GM19240 (cell line): ENCODE data around the gene SIX3.

Experiments used
- DNase-seq: peaks from one replicate; pipeline ENCODE4 v3.0.0; 2011; ENCODE audit warnings: low spot score; ENCODE audit not compliant: insufficient read length

The SIX3 gene

DNA sequence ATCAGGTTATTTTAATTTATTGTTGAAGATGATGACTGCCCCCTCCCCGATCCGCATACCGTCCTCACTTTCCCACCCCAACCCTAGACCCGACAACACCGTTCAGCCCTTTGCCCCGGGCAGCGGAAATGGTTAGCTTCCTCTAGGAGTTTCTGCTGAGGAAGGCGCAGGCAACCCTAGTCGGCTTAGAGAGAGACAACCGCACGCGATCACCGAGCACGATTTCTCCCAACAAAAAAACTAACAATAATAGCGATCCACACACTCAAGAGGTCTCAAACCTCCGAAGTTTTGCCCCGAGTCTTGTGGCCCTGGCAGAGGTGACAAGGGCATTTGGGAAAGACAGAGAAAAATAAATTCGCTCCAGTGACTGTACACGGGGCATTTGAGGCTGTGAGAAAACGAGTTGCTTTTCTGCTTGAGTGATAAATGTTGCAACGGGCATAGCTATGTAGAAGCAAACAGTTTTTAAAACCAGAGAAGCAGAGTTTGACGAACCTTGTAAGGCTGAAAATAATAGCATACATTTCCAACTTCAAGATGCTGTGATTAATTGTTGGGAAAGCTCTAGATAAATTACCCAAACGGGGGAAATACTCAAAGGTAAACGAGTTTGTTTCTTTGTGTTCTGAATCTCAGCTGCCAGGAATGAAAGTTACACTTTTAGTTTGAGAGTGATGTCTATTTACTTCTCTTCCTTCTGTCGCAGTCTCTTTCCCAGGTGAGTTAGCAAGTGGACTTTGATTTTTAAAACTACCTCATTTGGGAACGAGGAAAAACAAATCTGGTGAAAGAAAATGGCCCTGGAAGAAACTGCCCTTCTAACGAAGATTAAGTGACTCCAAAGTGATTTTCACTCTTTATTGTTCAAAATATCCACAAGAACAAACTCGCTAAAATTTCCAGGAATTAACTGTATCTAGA, 11.0 kb upstream of the SIX3 start:
- no peak for DNase-seq

DNA sequence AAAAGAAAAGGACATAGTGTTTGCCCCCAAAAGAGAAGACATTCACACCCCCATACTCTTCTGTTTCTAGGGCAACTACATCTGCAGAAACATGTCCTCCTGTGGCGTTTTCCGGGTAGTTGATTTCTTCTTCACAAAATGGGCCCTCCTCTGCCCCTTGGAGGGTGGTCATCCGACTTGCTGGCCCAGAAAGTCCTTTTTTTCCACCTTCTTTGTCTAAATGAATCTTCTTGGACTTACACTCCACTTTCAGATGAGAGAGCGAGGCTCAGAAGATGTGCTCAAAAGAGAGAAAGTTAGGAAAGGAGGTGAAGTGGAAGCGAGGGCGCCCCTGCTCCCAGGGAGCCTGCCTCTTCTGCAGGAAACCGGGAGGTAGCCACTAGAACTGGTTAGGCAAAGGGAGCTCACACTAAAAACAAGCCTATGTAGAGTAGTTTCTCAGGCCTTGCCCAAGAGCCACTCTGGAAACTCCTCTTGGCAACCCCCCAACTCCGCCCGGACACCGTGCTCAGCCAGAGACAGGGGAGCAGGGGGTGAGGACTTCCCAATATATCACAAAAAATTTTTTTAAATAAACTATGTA, 10.2 kb upstream of the SIX3 start:
- no peak for DNase-seq

DNA sequence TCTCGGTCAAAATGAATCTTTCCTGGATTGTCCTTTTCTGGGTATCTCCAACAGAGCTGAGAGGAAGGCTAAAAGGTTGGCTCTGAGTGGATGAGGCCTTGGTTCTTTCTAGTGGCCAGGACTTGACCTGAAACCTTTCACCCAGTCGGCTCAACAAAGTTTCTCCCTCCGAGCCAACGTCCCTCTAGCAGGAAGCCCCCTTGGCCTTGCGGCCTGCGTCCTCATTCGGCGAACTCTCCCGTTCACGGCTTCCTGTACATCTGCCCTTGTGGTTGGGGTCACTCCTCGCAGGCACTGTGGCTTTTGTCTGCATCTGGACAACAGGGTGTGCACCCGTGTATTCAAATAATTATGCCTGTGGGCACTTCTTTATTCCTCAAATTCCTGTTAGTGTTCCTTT, 9.4 kb upstream of the SIX3 start:
- no peak for DNase-seq

DNA sequence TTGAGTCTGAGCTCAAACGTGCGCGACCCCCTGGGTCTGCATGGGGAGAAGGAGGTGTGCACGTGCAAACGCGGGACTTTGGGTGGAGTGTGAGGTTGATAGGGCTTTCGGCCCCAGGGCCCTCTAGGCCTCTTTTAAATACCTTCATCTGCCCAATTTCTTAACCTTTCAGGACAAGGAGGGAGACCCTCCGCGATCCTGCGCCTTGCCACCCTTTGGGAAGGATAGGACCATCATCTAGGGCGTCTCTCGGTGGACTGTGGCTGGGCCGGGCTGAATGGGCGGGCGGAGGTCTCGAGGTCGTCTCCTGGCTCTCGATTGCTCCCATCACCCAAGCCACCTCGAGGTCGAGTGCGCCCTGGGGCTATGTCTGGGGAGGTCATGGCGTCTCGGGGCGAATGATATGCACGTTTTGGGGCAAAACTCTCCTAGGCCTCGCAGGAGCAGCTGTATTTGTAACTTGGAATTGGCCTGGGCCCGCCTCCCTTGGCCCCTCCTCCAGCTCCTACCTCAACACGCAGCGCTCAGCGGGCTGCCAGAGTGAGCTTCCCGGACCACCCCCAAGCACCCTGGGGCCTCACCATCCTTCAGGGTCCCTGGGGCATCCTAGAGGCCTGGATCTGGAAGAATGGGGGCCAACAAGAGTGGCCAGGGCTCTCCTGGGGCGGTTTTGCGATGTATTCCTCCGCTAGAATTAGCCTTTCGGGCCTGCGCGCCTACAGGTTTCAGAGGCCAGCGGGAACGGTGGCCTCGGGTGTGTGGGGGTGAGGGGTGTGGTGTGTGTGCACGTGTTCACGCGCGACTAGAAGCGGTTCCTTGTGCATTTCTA, 8.7 kb upstream of the SIX3 start:
- no peak for DNase-seq

DNA sequence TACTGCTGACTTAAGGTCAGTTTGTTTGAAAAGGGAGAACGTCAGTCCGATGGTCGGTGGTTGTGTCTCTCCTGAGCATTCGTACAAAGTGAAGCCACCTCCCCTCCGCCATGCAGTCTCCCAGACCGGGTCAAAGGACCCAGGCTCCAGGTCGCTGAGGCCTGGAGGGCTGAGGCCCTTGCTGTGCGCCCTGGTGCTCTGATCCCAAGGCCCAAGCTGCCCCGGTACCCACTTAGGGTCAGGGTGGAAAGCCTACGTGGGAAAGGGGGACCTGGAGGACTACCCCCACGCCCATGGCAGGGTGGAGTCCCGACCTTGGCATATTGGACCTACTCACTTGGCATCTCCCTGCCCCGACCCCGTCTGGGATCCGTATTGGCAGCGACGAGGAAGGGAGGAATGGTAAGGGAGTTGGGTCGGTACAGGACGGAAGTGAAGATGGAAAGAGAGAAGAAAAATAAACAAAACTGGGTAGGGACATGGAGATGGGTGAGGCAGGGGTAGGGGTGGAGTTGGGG, 8.0 kb upstream of the SIX3 start:
- DNase-seq = no peak

DNA sequence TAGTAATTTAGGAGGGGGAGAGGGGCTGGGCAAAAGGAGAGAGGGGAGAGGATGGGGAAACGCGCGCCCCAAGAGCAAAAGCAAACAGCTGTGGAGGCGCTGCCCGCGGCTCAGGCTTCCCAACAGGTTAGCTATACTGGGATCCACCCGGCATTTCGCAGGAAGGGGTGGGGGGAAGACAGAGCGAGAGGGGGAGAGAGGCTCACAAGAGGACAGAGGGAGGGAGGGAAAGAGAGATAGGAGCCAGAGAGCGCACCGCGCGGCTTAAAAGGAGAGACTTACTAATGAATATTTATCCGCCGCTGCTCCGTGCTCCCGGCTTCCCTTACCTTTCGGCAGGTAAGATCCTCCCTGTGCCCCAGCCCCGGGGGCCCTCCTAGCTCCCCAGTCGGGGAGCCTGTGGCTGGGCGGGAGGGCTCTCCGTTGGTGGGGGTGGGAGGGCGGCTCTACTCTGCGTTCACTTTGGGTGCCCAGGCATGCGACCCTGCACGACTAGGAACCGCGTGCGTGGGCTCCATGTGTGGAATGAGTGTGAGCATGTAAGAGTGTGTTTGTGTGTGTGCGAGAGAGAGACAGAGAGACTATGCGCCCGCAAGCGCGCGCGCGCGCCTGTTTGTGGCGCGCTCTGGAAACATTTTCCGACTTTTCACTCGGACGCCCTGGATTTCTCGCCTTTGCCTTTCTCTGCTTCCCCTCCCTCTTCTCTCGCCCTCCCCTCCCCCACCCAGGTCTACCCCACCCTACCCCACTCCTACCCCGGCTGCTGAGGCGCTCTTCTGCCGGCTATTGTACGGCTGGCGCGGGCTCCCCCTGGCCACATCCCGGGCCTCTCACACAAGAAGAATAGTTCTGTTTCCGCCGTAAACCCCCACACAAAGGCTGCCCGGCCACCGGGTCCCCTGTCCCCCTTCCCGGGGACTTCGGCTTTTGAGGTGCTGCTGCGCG, 7.2 kb upstream of the SIX3 start:
- no peak for DNase-seq

DNA sequence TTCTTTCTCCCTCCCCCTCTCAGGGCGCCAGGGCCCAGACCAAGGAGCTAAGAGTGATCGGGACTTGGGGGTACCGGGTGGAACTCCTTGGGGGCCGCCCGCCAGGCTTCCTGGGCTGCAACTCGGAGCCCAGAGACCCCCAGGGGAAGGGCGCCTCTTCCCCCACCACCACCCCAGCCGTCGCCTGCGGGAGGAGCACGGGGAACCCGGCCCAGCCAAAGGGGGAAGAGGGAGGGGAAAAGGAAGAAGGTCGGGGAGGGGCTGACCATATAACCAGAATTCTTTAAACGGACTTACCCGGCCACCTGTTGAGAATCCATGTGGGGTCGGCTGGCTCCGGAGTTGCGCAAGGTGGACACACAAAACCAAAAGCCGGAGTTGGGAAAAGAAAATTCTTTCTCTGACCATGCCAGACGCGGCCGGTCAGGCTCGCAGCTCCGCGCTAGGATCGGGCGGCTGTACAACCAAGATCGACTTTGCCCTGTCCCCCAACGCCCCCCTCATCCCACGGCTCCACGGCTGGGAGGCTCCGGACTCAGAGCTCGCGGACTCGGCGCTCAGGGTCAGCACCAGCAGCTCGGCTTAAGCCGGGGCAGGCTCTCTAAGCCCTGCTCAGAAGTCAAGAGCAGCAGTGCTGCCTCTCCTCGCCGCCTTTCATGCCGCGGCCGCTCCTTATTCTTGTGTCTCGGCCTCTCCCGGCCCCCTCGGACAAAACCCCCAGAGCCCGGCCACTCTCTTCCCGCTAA, 6.3 kb upstream of the SIX3 start:
- no peak for DNase-seq

DNA sequence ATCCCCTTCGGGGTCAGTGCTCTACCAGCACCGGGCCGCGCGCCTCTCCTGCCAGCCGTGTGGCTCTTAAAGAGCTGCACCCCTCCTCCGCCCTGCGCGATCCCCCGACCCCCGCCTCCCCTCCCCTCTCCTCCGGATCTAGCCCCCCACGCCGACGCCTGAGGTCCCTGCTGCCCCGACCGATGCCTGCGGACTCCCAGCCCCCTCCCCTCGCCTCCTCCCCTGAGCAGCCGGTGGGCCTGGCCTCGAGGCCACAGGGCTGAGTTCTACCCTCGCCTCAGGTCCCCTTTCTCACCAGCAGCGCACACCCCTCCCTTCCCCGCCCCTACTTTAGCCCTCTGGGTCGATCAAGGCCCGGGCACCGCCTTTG, 5.8 kb upstream of the SIX3 start:
- DNase-seq = no peak

DNA sequence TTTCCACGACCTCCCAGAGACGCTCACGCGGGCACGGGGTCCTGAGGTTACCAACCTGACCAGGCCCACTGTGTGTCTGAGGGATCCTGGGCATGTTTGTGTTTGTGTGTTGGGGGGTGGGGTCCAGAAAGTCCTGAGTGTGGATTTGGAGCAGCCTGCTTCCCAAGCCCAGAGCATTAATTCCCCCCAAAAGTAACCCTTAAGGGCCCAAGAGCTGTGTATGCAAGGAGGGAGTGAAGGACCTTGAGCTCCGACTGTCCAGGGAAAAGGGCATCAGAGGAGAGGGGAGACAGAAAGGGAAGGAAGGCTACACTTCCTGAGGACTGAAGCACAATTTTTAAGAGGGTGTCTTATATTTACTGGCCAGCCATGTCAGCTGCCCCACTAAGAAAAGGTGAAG, 5.2 kb upstream of the SIX3 start:
- no peak for DNase-seq

DNA sequence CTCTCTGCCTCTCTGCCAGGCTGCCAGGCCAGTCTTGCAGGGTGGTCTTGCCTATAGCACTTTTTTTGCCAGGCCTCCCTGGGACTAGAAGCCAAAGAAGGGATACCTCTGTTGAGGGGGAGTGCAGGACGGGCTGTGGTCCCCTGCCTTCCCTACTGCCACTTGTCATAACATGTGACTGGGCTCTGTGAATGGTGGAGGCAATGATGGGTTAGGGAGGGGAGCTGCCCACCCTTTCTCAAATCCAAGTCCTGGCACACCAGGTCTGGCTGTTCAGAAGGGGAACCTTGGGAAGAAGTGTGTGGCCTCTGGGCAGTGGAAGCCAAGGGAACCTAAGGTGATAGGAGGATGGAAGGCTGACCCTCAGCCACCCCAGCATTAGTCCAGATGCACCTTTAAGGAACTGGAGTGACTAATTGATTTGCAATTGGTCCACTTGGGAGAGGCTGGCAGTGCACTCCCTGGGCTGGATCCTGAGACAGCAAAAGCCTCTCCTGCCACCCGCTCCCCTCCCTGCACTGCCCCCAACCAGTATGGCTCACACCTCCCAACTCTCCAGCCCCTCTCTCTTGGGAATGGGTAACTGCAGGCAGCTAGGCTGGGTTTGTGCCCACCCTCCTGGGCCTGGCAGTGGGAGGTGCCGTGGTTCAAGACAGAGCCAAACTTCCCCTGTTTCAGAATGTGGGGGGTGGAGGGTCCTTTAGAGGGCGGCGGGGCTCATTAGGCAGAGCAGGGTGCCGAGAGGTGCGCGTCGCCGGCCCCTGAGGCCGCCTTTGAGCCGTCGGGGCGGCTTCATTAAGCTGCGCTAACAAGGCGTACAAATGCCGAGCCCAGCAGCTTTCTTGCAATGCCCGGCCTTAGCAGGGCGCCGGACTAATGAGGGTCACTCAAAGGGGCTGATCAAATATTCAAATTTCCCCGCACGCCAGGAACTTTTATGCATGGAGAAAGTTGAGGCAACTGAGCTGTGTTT, 4.5 kb upstream of the SIX3 start:
- no peak for DNase-seq

DNA sequence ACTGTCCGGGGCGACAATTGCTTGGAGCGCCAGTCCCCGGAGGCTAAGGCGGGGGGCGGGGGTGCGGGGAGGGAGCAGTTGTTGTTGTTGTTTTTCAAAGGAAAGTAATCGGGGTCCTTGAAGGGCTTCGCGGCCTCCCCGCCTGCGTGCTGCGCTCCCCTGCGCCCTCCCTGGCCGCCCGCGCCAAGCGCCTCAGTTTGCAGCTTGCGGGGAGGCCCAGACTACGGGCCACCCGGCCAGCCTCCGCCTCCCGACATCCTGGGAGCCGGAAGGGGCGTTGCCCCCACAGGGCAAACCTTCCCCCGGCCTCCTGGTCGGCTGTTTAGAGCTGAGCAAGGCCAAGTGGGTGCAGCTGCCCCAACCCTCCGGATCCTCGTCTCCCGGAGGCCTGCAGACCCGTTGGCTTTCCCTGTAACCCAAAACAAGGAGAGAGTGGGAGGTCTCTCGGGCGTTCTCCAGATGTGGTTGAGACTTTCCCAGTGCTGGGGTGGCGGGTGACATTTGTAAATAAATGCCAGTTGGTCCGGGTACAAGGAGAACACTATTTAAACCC, 3.7 kb upstream of the SIX3 start:
- DNase-seq = no peak

DNA sequence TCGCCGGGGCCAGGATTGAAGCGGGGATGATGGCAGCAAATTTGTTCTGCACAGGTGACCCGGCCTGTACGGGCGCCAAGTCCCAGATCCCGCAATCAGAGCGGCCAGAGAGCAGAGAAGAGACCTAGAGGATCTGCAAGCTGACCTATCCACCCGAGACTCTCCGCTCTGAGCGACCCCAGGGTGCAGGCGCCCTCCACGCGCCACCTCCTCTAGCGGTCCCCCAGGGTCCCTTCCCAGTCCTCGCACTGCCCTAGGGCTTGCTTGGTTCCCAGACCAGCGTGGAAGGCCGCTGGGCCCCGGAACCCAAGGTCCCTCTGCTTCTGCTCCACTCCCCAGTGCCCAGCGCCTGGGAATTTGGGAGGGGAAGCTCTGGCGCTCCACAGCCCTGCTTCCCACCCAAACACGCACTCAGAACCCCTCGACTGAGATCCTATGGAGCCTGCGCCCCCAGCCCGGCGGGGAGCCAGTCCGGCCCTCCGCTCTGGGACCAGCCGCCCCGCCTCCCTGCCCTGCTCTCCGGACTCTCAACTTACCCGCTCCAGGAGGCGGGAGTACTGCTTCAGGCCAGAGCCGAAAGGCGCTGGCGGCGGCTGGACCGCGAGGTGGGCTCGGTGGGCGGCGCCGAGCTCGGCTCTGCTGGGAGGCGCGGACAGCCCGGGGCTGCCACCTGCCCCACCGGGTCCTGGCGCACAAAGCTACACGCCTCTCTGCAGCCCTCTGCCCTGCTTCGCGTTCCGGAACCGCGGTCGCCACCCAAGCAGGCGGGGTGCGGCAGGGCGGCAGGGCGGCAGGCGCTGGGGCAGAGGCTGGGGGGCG, 3.0 kb upstream of the SIX3 start:
- no peak for DNase-seq

DNA sequence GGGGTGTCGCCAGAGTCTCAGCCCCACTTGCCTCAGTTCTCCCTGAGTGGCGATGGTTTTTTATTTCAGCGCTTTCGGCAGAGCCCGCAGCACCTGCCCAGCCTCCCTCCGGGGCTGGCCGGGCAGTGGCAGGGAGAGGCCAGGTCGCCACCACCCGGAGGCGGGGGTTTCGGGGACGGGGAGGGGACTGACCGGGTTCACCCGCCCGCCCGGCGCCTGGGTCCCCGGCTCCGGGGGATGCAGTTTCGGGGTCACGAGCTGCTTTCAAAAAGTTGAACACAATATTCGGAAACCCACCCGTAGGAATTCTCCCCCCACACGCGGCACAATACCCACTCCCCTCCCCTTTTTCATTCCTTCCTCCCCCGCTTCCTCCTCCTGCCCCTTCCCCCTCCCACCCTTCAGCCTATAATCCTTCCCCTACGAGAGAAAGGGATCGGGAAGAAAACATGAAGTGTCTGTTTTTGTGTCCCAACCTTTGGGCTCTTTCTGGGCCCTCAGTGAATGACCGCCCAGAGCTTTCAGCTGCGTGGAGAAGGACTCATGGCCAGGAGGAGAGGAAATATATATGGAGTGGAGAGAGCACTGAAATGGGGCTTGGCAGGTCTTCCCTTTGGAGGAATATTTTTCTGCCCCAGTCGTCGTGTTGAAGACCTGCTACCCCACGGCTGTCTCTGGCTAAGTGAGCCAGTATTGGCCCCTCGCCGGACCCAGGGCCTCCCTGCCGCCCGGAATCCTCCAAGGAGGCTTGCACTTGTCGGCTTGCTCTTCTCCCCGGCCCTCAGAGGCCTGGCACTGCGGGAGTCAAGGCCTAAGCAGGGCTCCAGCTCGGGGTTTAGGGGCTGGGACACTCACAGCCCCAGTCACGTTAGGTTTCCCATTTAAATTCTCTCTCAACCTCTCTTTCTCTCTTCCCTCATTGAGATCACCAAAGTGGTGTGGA, 2.1 kb upstream of the SIX3 start:
- DNase-seq = no peak

DNA sequence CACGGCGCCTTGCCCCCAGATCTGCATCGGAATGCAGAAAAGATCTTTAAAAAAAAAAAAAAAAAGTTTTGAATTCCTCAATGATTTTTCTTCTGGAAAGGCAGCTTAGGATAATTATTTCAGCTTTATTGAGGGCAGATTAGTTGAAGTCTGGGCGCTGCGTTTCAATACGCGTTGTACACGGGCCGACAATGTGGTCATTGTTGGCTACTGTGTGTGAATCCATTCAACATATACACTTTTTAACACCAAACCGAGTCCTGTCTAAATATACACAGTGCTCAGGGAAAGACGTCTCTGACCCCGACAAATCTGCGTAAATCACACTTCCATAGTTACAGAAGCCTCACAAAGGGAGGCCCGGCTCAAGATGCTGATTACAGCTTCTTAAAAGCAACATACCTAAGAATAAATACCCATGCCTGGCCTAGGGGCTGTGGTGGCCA, 1.4 kb upstream of the SIX3 start:
- no peak for DNase-seq

DNA sequence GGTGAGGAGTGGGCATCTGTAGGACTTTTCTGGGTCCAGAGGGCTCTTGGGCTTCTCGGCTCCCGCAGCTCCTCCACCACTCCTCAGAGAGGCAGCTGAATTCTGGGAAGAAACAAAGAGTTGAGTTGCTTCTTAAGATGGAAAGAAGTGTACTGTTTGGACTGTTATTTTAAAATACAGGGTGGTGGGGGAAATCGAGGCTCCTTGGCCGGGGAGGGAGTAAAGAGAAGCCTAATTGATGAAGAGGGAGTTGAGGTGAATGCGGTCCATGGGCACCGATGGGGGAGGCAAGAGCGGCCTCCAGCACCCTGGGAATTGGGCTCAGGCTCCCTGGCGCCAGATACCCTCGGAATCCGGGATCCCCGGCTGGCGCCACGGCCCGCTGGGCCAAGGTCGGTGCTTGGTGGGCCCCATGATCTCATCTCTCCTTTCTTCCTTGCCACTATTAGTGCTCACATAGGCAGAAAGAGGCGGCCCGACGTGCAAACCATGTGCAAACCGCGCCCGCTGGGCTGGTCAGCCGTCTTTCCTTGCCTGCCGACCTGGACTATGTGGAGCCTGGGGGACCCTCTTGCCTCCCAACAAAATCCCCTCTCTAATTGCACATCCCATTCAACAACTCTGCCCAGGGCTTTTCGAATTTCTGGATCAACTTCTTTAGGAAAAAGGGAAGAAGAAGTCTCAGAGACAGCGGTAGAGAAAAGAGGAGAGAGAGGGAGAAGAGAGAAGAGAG, 604 bp upstream of the SIX3 start:
- DNase-seq = no peak
